GM18508 (cell line): ENCODE measurements around the gene DIP2C.

Source experiments
- ATAC-seq: cut with Tn5 transposase; IDR thresholded peaks from one replicate; pipeline ENCODE4 v1.9.1; 2021; ENCODE audit warnings: moderate number of reproducible peaks; ENCODE audit not compliant: insufficient read depth, unreplicated experiment

The DIP2C gene

GRCh38 chr10:251982-252582 is 437.4 kb downstream of the DIP2C start:
- no peak for ATAC-seq

- ATAC-seq, result no peak
These were observed 441.2 kb downstream of the DIP2C start for GRCh38 chr10:248307-248706.

- no peak for ATAC-seq
These were observed 442.0 kb downstream of the DIP2C start for GRCh38 chr10:247480-247879.

GRCh38 chr10:246431-246830 is 443.0 kb downstream of the DIP2C start:
- ATAC-seq, result no peak

GRCh38 chr10:244227-244626 is 445.2 kb downstream of the DIP2C start:
- no peak for ATAC-seq

GRCh38 chr10:241966-242643 is 447.4 kb downstream of the DIP2C start:
- ATAC-seq, result no peak

GRCh38 chr10:241451-241850 is 448.0 kb downstream of the DIP2C start:
- ATAC-seq, result no peak

- no peak for ATAC-seq
These were observed 450.4 kb downstream of the DIP2C start for GRCh38 chr10:239109-239508.

GRCh38 chr10:235915-236314 is 453.6 kb downstream of the DIP2C start:
- ATAC-seq, result no peak

GRCh38 chr10:234708-235406 is 454.6 kb downstream of the DIP2C start:
- no peak for ATAC-seq

GRCh38 chr10:232878-233277 is 456.6 kb downstream of the DIP2C start:
- no peak for ATAC-seq

GRCh38 chr10:232061-232460 is 457.4 kb downstream of the DIP2C start:
- ATAC-seq, result no peak

GRCh38 chr10:230758-231157 is 458.7 kb downstream of the DIP2C start:
- no peak for ATAC-seq

- no peak for ATAC-seq
These were observed 461.1 kb downstream of the DIP2C start for GRCh38 chr10:228366-228765.

GRCh38 chr10:227014-227413 is 462.5 kb downstream of the DIP2C start:
- ATAC-seq, result no peak

- no peak for ATAC-seq
These were observed 463.4 kb downstream of the DIP2C start for GRCh38 chr10:226018-226417.

- no peak for ATAC-seq
These were observed 464.9 kb downstream of the DIP2C start for GRCh38 chr10:224571-224970.
